Aortic smooth muscle cell (primary cell): ENCODE measurements around the gene ATM. TPM values are rescaled to one million over a fixed set of nuclear protein-coding genes. Genes with fewer than 3 reads are reported as not detected.

Experiments
- total RNA-seq: library from RNA; depleted of rRNA; stranded (reverse); fragments of >200 nt; gene quantifications from 2 replicates; pipeline ENCODE4 v1.2.3, GENCODE V29; 2014

Gene ATM
- 105 and 119 TPM in 2 replicates for total RNA-seq

GRCh38 chr11:108222574-108223347 lies at the start of gene ATM, which contains the start of gene NPAT:
Gene ATM (plus strand): TSS chr11:108223067. CDS start chr11:108227625, 4,558 bp downstream.
Gene NPAT (minus strand): TSS chr11:108222638. CDS start chr11:108222536, 102 bp downstream.

Other genes with a start within 250 kb of the ATM start
- gene CUL5, start 214.2 kb upstream of the ATM start, total RNA-seq: 29.1 and 35.2 TPM in 2 replicates
- 119 and 123 TPM in 2 replicates for gene ACAT1, start 101.5 kb upstream of the ATM start, total RNA-seq
- 13.4 and 14.7 TPM in 2 replicates for gene NPAT, start 429 bp upstream of the ATM start, total RNA-seq
- gene C11orf65, start 244.5 kb downstream of the ATM start, total RNA-seq: 0.62 and 1.2 TPM in 2 replicates